Muscle layer of colon (tissue), 2 donors: ENCODE results near the gene CDC14A.
"Not testable (repeated sequence)": the region's sequence is repeated elsewhere in the genome, so short reads cannot be mapped to it uniquely, and the experiment has no call there.

ENCODE experiments used
- H3K27ac ChIP-seq: one replicate; pipeline ENCODE4 v1.7.0; 2013; ENCODE audit warnings: low read depth, mild to moderate bottlenecking, low read length, moderate library complexity
- H3K27me3 ChIP-seq, 2 donors: one replicate each; pipeline ENCODE4 v1.7.0; 2013; ENCODE audit warnings: low read length in 2 of 2, mild to moderate bottlenecking in 2 of 2; ENCODE audit not compliant: insufficient read depth in 2 of 2, control insufficient read depth in 1 of 2
- H3K36me3 ChIP-seq: one replicate; pipeline ENCODE4 v1.7.0; 2013; ENCODE audit warnings: mild to moderate bottlenecking, low read length; ENCODE audit not compliant: insufficient read depth
- H3K4me1 ChIP-seq: one replicate; pipeline ENCODE4 v1.7.0; 2013; ENCODE audit warnings: mild to moderate bottlenecking, low read length; ENCODE audit not compliant: insufficient read depth
- H3K4me3 ChIP-seq, 2 donors: one replicate each; pipeline ENCODE4 v1.7.0; 2013; ENCODE audit warnings: low read length in 2 of 2, low read depth in 1 of 2, mild to moderate bottlenecking in 1 of 2, moderate library complexity in 1 of 2
- H3K9ac ChIP-seq: one replicate; pipeline ENCODE4 v1.7.0; 2013; ENCODE audit warnings: low read length
- H3K9me3 ChIP-seq: one replicate; pipeline ENCODE4 v1.7.0; 2013; ENCODE audit warnings: mild to moderate bottlenecking, low read length
- donor health status: abdominal sarcoma.
- donor health status: Adenocarcinoma of cecum.

The CDC14A gene

GRCh38 chr1:100391675-100392074 lies 39.4 kb downstream of the CDC14A start:
- Histone ChIP-seq H3K27me3 (no peaks in the 10 kb centered on the region), H3K4me3 (no peak overlapping the region), H3K9ac (no peak overlapping the region), H3K27ac (no peak overlapping the region), H3K9me3 (no peaks in the 10 kb centered on the region), H3K4me1 (peaks cover 12% of the 10 kb centered on the region), H3K36me3 (no peaks in the 10 kb centered on the region)

GRCh38 chr1:100392756-100393155 lies 40.5 kb downstream of the CDC14A start:
- no peak overlapping the region for H3K27ac ChIP-seq
- no peaks in the 10 kb centered on the region for H3K36me3 ChIP-seq
- H3K9ac ChIP-seq, result no peak overlapping the region
- no peak overlapping the region for H3K4me3 ChIP-seq
- peaks cover 8% of the 10 kb centered on the region for H3K4me1 ChIP-seq
- H3K27me3 ChIP-seq, result no peaks in the 10 kb centered on the region
- H3K9me3 ChIP-seq, result no peaks in the 10 kb centered on the region

GRCh38 chr1:100394285-100394684 lies 42.0 kb downstream of the CDC14A start:
- Histone ChIP-seq H3K9me3 (no peaks in the 10 kb centered on the region), H3K27me3 (no peaks in the 10 kb centered on the region), H3K9ac (no peak overlapping the region), H3K27ac (no peak overlapping the region), H3K4me1 (no peaks in the 10 kb centered on the region), H3K4me3 (no peak overlapping the region), H3K36me3 (no peaks in the 10 kb centered on the region)

DNA sequence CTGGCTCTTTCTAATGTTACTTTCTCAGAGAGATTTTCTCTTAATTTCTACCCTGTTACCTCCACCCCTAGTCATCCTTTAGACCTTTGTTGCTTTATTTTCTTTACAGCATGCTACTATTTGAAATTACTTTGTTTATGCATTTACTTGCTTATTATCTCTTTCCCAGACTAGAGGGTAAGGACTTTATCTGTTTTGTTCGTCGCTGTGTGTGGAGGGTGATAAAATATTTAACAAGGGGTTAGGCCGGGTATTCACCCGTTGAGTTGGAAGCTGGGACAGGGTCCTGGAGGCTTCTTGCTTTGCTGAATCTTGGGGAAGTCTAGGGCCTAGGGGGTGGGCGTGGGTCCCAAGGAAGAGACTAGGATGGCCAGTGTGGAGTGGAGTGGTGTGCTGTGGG lies 43.6 kb downstream of the CDC14A start:
- Histone ChIP-seq H3K27ac (no peak overlapping the region), H3K9me3 (no peaks in the 10 kb centered on the region), H3K4me3 (no peak overlapping the region), H3K4me1 (peaks cover 4% of the 10 kb centered on the region), H3K36me3 (no peaks in the 10 kb centered on the region), H3K9ac (no peak overlapping the region), H3K27me3 (no peaks in the 10 kb centered on the region)

- no peaks in the 10 kb centered on the region for H3K27me3 ChIP-seq
- no peak overlapping the region for H3K27ac ChIP-seq
- no peak overlapping the region for H3K4me3 ChIP-seq
- no peaks in the 10 kb centered on the region for H3K36me3 ChIP-seq
- H3K9ac ChIP-seq, result no peak overlapping the region
- no peaks in the 10 kb centered on the region for H3K9me3 ChIP-seq
- H3K4me1 ChIP-seq, result peaks cover 8% of the 10 kb centered on the region
Measured at GRCh38 chr1:100396651-100397050, 44.3 kb downstream of the CDC14A start.

- no peak overlapping the region for H3K9ac ChIP-seq
- peaks cover 8% of the 10 kb centered on the region for H3K4me1 ChIP-seq
- H3K4me3 ChIP-seq, result no peak overlapping the region
- H3K9me3 ChIP-seq, result no peaks in the 10 kb centered on the region
- H3K27me3 ChIP-seq, result no peaks in the 10 kb centered on the region
- no peaks in the 10 kb centered on the region for H3K36me3 ChIP-seq
- no peak overlapping the region for H3K27ac ChIP-seq
Measured at GRCh38 chr1:100397681-100398080, 45.4 kb downstream of the CDC14A start.

DNA sequence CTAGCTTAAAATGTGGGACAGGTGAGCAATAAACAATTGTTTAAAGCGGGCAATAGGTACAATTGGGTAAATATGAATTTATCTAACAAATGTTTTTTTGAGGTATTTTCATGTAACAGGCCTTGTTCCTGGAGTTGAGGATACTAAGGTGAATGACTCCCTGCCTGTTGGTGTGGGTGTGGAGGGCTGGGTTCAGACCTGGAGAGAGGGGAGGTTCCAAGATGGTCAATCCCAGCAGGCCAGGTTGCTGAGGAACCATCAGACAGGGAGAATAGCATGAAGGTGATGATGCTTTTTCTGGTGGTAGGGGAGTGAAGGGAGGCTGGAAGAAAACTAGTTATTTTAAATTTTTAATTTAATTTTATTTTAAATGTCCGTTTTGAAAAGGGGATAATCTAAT lies 46.3 kb downstream of the CDC14A start:
- Histone ChIP-seq H3K9me3 (no peaks in the 10 kb centered on the region), H3K4me1 (peaks cover 8% of the 10 kb centered on the region), H3K27ac (no peak overlapping the region), H3K9ac (no peak overlapping the region), H3K36me3 (no peaks in the 10 kb centered on the region), H3K27me3 (no peaks in the 10 kb centered on the region), H3K4me3 (no peak overlapping the region)

DNA sequence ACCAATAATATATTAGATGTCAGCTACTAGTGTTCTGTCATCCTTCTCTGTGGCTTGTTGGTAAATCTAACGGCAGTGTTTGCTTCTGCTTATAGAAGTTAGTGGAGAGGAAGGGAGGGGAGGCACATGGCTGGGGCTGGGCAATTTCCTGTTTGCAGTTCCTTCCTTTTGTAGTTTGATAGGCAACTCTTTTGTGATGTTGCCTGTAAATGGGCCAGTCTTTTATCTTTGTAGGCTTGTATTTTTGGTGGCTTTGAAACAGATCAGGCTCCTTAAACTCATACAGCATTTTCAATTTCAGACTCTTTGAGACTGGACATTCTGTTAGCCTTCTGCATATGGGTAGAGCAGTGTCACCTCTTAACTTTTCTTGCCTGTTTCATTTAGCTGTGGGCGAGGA lies 48.1 kb downstream of the CDC14A start:
- Histone ChIP-seq H3K9ac (no peak overlapping the region), H3K27me3 (no peaks in the 10 kb centered on the region), H3K9me3 (no peaks in the 10 kb centered on the region), H3K36me3 (no peaks in the 10 kb centered on the region), H3K4me1 (peaks cover 8% of the 10 kb centered on the region), H3K27ac (no peak overlapping the region), H3K4me3 (no peak overlapping the region)

- Histone ChIP-seq H3K27me3 (no peaks in the 10 kb centered on the region), H3K9ac (no peak overlapping the region), H3K4me1 (peaks cover 8% of the 10 kb centered on the region), H3K4me3 (no peak overlapping the region), H3K36me3 (no peaks in the 10 kb centered on the region), H3K27ac (no peak overlapping the region), H3K9me3 (no peaks in the 10 kb centered on the region)
Measured at GRCh38 chr1:100404821-100405220, 52.5 kb downstream of the CDC14A start.

DNA sequence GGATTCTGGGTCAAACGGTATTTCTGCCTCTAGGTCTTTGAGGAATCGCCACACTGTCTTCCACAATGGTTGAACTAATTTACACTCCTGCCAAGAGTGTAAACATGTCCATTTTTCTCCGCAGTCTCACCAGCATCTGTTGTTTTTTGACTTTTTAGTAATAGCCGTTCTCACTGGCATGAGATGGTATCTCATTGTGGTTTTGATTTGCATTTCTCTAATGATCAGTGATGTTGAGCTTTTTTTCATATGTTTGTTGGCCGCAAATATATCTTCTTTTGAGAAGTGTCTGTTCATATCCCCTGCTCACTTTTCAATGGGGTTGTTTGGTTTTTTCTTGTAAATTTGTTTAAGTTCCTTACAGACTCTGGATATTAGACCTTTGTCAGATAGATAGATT lies 53.6 kb downstream of the CDC14A start:
- not testable (repeated sequence) for H3K9me3 ChIP-seq, H3K4me1 ChIP-seq, H3K36me3 ChIP-seq, H3K9ac ChIP-seq, H3K4me3 ChIP-seq, H3K27ac ChIP-seq, H3K27me3 ChIP-seq

GRCh38 chr1:100407390-100407789 lies 55.1 kb downstream of the CDC14A start:
- H3K4me1 ChIP-seq, H3K36me3 ChIP-seq, H3K27me3 ChIP-seq, H3K9ac ChIP-seq, H3K27ac ChIP-seq, H3K9me3 ChIP-seq, H3K4me3 ChIP-seq: not testable (repeated sequence)

GRCh38 chr1:100411019-100411418 lies 58.7 kb downstream of the CDC14A start:
- Histone ChIP-seq H3K9me3 (no peaks in the 10 kb centered on the region), H3K9ac (no peak overlapping the region), H3K27ac (no peak overlapping the region), H3K4me1 (no peaks in the 10 kb centered on the region), H3K36me3 (no peaks in the 10 kb centered on the region), H3K27me3 (no peaks in the 10 kb centered on the region), H3K4me3 (no peak overlapping the region)
